Measurements from ENCODE around the gene TSFM.

- no peak for TF ChIP-seq CTCF (IDR thresholded peaks at IDR 0.05)
- TF ChIP-seq ZFX (IDR thresholded peaks at IDR 0.05; ENCODE audit: borderline replicate concordance), result no peak
These were observed 1.3 kb downstream of the TSFM start for GRCh38 chr12:57783861-57784260.

Data from 22Rv1 (cell line).